Measurements from ENCODE around the gene PFDN4.

The PFDN4 gene, protein sequence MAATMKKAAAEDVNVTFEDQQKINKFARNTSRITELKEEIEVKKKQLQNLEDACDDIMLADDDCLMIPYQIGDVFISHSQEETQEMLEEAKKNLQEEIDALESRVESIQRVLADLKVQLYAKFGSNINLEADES

DNA sequence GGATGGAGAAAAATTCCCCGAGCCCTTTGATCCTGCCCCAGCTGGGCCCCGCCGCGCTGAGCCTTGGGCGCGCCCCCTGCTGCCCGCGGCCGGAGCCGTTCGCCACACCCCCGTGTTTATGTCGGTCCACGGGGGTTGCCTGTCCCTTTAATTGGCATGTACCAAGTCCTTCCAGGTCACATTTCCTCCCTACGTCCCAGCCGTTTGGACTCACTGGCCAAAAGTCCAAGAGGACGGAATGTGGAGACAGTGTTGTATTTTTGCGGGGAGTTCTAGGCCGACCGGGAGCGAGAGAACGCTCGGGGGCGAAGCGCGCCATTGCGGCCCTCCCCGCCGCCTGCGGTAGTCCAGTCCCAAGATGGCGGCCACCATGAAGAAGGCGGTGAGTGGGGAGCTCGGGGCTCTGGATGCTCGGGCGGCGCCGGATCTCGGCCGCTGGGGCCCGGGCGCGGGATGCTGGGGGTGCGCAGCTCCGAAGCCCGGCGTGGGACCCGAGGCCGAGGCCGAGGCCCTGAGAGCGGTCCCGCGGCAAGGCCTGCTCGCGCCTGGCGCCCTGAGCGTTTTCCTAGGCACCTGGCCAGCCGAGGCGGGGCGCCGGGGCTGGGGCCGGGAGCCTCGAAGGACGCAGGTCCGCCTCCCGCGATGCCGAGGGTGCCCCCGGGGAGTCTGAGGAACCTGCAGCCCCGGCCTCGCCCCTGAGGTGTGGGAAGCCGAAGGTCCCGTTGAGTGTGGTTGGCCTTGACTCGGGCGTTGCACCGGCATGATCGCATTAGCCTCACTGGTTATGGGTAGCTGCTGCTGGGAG, at the start of gene PFDN4:
Gene PFDN4 (plus strand): TSS at position 345 of the 805 bp plus-strand sequence. CDS start 14 bp downstream, at position 359.
- Mint-ChIP-seq H3K27ac (peak within 1 kb of the TSS; percentile 99), H3K4me1 (peaks cover 42% of the 10 kb centered on the region)

DNA sequence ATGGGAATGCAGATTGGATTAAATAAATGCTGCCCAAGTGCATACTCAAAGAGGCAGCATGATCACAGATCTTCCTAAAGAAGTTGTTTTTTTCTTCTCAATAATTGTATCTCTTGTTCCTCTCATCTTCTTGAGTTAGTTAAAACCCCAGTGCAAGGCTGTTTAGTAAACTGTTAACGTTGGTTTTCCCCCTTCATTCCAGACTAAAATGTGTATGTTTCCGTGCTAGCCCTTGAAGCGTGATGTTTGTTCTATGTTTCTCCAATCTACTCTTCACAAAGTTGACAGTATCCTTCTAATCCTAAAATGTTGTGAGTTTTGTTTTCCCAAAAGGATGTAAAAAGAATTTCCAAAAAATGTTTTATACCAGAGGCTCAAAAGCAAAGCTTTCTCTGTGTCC, 49.7 kb upstream of the PFDN4 start:
- Mint-ChIP-seq H3K4me1 (no peaks in the 10 kb centered on the region), H3K9me3 (no peaks in the 10 kb centered on the region), H3K36me3 (no peaks in the 10 kb centered on the region), H3K27me3 (peaks cover 10% of the 10 kb centered on the region), H3K4me3 (no peak overlapping the region), H3K27ac (no peak overlapping the region)
- ATAC-seq, result no peak

More for the DNA sequence above, at the start of gene PFDN4:
- Mint-ChIP-seq H3K9me3 (no peaks in the 10 kb centered on the region), H3K27me3 (no peaks in the 10 kb centered on the region), H3K4me3 (peak within 1 kb of the TSS; percentile 98), H3K36me3 (no peaks in the 10 kb centered on the region)
- peak; percentile 95 for ATAC-seq

DNA sequence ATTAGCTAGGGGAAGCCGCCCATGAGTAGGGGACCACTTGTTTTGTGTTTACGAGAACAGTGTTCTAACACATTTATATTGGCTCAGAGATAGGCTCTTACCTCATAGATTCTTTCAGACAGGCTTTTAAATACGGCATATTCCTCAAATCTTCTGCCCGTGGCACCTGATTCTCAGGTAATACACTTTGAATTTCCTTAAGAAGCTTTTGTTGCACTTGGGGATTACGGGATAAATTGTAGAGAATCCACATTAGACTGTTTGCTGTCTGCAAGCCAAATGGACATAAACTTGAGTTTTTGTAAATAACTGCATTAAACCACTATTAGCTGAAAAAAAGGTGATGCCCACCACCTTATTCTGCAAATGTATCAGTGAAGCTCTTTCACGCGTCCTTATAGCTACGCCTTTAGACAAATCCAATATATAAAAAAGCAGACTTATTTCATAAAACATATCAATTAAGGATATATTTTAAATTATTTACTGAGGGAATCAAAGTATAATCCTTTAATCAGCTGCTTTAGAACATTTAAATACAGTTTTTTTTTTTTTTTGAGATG, 49.0 kb upstream of the PFDN4 start:
- H3K4me3 Mint-ChIP-seq, result no peak overlapping the region
- H3K9me3 Mint-ChIP-seq, result no peaks in the 10 kb centered on the region
- peaks cover 10% of the 10 kb centered on the region for H3K27me3 Mint-ChIP-seq
- H3K27ac Mint-ChIP-seq, result no peak overlapping the region
- no peaks in the 10 kb centered on the region for H3K36me3 Mint-ChIP-seq
- H3K4me1 Mint-ChIP-seq, result no peaks in the 10 kb centered on the region
- ATAC-seq, result no peak

DNA sequence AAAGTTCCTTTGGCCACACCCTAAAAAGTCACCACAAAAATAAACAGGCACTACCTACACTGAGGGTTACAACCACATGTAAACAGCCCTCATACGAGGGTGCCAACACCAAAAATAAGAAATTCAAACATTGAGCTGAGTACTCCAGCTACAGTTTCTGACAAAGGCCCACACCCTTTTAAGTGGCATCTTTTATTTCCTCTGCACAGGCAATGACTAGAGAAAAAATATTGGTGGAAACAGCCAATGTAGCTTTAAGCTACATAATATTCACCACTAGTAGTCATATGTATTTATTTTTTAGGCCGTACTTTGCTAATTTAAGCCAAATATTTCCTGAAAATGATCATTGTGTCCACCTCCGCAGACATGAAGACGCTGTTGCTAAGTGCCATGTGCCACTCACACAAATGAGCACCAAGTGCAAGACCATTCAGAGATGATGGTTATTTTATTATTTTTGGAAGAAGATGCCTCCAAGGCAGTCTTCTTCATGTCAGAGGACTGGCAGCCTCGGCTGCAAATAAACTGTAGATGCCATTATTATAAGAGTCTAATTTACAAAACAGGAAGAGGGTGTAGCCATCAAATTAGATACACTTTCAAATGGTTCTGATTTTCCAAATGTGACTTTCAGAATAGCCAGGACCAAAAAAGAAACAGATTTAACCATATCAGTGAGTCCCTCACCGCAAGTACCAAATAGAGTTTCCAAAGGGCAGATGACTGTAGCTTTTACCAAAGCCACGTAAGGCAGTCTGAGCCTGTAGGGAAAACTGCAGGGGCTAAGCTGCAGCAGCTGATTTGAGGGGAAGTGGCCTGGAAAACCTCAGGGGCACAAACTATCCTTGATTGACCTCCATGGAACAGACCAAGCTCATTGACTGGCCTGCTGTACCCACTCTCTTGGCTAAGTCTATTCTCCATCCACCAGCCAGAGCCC, 47.6 kb upstream of the PFDN4 start:
- Mint-ChIP-seq H3K9me3 (no peaks in the 10 kb centered on the region), H3K27me3 (peaks cover 10% of the 10 kb centered on the region), H3K36me3 (no peaks in the 10 kb centered on the region), H3K4me1 (no peaks in the 10 kb centered on the region), H3K27ac (no peak overlapping the region), H3K4me3 (no peak overlapping the region)
- no peak for ATAC-seq

DNA sequence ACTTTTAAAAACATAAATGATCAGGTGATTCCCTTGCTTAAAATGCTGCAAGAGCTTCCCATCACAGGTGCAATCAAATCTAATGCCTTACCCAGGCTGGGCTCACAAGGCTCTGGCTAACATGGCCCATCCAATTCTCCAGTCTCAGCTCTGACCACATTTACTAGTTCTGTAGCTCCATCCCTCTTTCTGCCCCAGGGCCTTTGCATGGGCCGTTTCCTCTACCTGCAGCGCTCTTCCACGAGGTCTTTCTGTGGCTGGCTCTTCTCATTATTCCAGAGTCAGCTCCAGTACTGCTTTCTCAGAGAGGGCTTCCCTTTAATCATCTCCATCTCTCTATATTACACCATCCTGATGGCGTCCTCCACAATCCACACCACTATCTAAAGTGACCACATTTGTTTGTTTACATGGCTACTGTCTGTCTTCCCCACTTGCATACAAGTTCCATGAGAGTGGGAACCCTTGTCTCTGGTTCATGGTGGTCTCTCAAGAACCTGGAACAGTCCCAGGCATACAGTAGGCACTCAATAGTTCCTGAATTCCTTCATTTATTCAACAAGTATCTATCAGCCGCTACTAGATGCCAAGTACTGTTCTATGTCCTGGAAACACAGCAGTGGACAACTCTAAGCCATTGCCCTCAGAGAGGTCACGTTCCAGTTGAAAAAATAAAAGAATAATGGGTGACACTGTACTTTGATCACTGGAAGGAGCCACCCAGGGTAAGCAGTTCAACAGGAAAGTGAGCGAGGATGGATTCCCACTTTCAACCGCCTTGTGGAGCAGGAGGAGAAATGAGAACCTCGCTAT, 46.7 kb upstream of the PFDN4 start:
- Mint-ChIP-seq H3K4me3 (no peak overlapping the region), H3K4me1 (no peaks in the 10 kb centered on the region), H3K9me3 (no peaks in the 10 kb centered on the region), H3K27ac (no peak overlapping the region), H3K36me3 (no peaks in the 10 kb centered on the region), H3K27me3 (peaks cover 10% of the 10 kb centered on the region)
- no peak for ATAC-seq

DNA sequence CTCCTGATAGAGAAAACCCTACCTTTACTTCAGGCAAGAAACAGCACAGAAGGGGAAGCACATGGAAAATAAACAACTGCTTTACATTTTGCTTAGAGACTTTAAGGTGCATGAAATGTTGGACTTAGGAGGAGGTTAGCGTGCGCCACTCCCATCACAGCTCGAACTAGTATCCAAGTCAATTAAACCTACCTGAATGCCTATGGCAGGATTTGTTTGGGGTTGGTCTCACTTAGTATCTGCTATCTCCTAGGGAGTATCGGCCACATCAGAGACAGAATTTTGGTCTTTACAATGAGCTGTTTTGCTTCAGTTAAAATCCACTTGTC, 46.1 kb upstream of the PFDN4 start:
- no peaks in the 10 kb centered on the region for H3K4me1 Mint-ChIP-seq
- peaks cover 10% of the 10 kb centered on the region for H3K27me3 Mint-ChIP-seq

DNA sequence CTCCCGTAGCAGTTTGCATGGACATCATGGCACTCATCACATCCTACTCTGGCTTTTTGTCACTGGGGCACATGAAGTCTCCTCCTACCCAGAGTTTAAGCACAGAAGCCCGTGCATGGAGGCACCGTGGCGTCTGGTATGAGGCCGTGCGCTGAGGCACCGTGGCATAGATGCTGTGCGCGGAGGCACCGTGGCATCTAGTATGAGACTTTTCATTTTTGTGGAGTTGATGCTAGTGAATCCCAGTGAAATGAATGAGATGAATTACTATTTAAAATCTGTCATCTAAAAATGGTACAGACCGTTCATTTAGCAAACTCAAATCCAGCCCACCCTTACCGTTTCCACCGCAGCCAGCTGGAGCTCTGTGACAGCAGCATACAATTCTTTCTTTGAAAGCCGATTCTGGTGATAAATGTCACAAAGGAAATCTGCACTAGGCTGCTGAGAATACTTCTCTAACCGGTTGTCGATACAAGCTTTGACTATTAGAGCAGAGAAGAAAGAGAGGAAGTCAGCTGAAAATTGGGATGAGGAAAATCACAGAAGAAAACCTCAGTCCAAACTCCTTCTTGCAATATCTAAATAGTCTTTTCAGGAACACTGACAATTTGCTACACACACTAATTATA, 45.4 kb upstream of the PFDN4 start:
- no peak overlapping the region for H3K27ac Mint-ChIP-seq
- H3K9me3 Mint-ChIP-seq, result no peaks in the 10 kb centered on the region
- no peaks in the 10 kb centered on the region for H3K4me1 Mint-ChIP-seq
- no peaks in the 10 kb centered on the region for H3K36me3 Mint-ChIP-seq
- ATAC-seq, result no peak
- H3K4me3 Mint-ChIP-seq, result no peak overlapping the region
- peaks cover 12% of the 10 kb centered on the region for H3K27me3 Mint-ChIP-seq

More for the DNA sequence above, 46.1 kb upstream of the PFDN4 start:
- Mint-ChIP-seq H3K9me3 (no peaks in the 10 kb centered on the region), H3K27ac (no peak overlapping the region), H3K36me3 (no peaks in the 10 kb centered on the region), H3K4me3 (no peak overlapping the region)
- no peak for ATAC-seq

DNA sequence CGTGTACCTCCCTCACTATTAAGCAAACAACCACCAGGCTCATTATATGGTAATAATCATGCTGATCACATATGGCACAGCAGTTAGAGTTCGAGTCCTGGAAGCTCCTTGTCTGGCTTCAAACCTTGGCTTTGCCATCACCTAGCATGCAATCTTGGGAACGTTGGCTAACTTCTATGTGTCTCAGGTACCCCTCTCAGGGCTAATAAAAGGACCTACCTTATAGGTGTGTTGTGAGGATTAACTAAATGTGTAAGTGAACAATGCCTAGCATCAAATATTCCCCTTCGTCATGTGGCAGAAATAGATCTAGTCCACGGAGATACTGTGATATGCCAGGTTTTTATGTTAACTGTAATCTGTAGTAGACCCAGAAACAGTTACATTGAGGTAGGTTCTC, 44.5 kb upstream of the PFDN4 start:
- peaks cover 21% of the 10 kb centered on the region for H3K27me3 Mint-ChIP-seq

DNA sequence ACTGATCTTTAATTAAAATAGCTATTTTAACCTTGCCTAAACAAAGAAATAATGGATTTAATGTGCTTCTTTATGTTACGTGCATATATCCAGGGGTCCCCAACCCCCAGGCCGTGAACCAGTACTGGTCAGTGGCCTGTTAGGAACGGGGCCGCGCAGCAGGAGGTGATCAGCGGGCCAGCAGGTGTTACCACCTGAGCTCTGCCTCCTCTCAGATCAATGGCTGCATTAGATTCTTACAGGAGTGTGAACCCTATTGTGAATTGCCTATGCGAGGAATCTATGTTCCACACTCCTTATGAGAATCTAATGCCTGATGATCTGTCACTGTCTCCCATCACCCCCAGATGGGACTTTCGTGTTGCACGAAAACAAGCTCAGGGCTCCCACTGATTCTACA, 42.9 kb upstream of the PFDN4 start:
- no peak for ATAC-seq
- Mint-ChIP-seq H3K9me3 (no peaks in the 10 kb centered on the region), H3K27me3 (peaks cover 37% of the 10 kb centered on the region), H3K4me3 (no peak overlapping the region), H3K36me3 (no peaks in the 10 kb centered on the region), H3K27ac (no peak overlapping the region), H3K4me1 (no peaks in the 10 kb centered on the region)

More for the DNA sequence above, 44.5 kb upstream of the PFDN4 start:
- Mint-ChIP-seq H3K27ac (no peak overlapping the region), H3K4me1 (no peaks in the 10 kb centered on the region), H3K4me3 (no peak overlapping the region), H3K36me3 (no peaks in the 10 kb centered on the region), H3K9me3 (no peaks in the 10 kb centered on the region)
- no peak for ATAC-seq

DNA sequence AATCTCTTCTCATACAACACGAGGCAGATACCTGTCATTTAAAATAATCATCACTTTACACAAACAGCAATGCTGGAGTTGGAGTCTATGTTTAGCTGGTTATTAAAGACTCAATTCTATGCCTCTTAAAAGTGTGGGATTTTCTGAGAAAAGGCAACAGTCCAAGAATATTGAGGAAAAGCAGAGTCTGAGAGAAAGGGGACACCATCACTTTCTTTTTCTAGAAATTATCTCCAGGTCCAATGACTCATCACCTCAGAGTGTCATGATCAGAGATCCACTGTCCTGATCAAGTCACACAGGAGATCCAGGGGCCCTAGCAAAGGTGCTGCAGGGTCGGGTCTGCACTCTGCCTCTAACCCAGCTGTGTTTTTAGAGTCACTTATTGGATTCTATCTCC, 42.1 kb upstream of the PFDN4 start:
- peaks cover 38% of the 10 kb centered on the region for H3K27me3 Mint-ChIP-seq
- no peaks in the 10 kb centered on the region for H3K9me3 Mint-ChIP-seq
- no peak overlapping the region for H3K4me3 Mint-ChIP-seq
- ATAC-seq, result no peak
- H3K4me1 Mint-ChIP-seq, result no peaks in the 10 kb centered on the region
- no peaks in the 10 kb centered on the region for H3K36me3 Mint-ChIP-seq
- H3K27ac Mint-ChIP-seq, result no peak overlapping the region

DNA sequence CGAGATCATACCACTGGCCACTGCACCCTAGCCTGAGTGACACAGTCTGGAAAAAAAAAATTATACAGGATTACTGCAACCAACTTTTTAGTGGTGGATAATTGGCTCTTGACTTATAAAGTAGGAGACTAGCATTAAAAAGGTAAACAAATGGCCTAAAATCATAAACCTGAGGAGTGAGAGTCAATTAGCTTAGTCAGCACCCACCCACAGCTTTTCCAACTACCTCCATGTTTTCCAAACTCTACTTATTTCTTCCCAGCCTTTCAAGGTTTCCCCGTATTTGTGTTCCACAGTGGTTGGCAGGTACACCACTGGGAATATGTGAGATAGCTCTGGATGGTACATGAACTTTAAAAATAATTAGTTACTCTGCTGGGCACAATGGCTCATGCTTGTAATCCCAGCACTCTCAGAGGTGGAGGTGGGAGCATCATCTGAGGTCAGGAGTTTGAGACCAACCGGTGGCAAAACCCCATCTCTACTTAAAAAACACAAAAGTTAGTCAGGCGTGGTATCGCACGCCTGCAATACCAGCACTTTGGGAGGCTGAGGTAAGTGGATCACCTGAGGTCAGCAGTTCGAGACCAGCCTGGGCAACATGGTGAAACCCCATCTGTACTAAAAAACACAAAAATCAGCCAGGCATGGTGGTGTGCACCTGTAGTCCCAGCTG, 40.8 kb upstream of the PFDN4 start:
- H3K27ac Mint-ChIP-seq, result no peak overlapping the region
- H3K27me3 Mint-ChIP-seq, result peaks cover 41% of the 10 kb centered on the region
- no peak for ATAC-seq
- H3K4me1 Mint-ChIP-seq, result no peaks in the 10 kb centered on the region
- H3K9me3 Mint-ChIP-seq, result no peaks in the 10 kb centered on the region
- no peaks in the 10 kb centered on the region for H3K36me3 Mint-ChIP-seq
- H3K4me3 Mint-ChIP-seq, result no peak overlapping the region

DNA sequence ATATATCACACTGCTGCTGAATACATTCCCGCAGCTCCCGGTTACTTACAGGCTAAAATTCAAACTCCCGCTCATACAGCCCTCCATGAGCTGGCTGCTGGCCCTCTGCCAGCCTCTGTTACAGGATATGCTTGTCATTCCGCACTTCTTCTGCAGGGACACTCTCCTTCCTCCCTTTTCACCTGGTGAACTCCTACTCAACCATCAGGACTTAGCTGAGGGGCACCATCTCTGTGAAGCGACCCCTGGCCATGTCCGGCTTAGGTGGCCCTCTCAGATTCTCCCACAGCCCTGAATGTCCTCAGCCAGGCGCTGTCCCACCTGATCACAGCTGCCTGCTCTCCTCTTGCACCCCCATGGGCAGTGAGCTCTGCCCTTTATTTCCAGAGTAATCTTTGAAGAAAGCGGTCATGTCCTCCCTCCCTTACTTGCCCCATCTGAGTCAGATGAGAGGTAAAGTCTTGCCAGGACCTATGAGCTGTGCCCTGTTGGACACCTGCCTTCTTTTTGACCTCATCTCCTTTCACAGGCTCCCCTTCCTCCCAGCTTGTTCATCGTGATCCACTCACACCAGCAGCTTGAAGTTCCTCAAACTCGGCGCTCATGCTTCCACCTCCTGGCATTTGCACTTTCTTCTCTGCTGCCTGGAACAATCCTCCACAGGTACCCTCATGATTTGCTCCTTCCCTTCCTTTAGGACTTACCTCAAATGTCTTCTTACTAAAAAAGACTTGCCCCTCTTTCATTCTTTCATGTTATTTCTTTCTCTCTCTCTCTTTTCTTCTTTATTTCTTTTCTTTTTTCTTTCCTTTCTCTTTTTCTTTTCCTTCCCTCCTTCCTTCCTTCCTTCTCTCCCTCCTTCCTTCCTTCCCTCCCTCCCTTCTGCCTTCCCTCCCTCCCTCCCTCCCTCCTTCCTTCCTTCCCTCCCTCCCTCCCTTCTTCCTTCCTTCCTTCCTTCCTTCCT, 39.7 kb upstream of the PFDN4 start:
- H3K4me1 Mint-ChIP-seq, result peaks cover 7% of the 10 kb centered on the region
- H3K36me3 Mint-ChIP-seq, result no peaks in the 10 kb centered on the region
- no peak for ATAC-seq
- H3K27ac Mint-ChIP-seq, result no peak overlapping the region
- H3K27me3 Mint-ChIP-seq, result peaks cover 52% of the 10 kb centered on the region
- H3K4me3 Mint-ChIP-seq, result no peak overlapping the region
- no peaks in the 10 kb centered on the region for H3K9me3 Mint-ChIP-seq
